Activated CD4-positive, alpha-beta memory T cell treated with anti-CD3 and anti-CD28 coated beads for 36 hours (primary cell): ENCODE results near the gene ARHGEF18. TPM values are rescaled to one million over a fixed set of nuclear protein-coding genes. Genes with fewer than 3 reads are reported as not detected.

Experiments
- CTCF ChIA-PET: fragments of 350-600 bp; sonication (Branson Sonifier 250); formaldehyde crosslinking; loops from one replicate; lab custom pipeline; 2021; ENCODE audit warnings: antibody characterized with exemption, inconsistent platforms; lab: Charles Lee
- POLR2A ChIA-PET: fragments of 350-600 bp; sonication (Branson Sonifier 250); formaldehyde crosslinking; loops from one replicate; lab custom pipeline; 2021; ENCODE audit warnings: antibody characterized with exemption; lab: Charles Lee
- DNase-seq: peaks from one replicate; pipeline ENCODE4 v3.0.0-alpha.2; 2020
- H3K27ac Mint-ChIP-seq: one replicate; pipeline ENCODE4 v1.8.0; 2021; ENCODE audit warnings: mixed read lengths
- H3K27me3 Mint-ChIP-seq: one replicate; pipeline ENCODE4 v1.8.0; 2021; ENCODE audit warnings: mixed read lengths
- H3K36me3 Mint-ChIP-seq: one replicate; pipeline ENCODE4 v1.8.0; 2021; ENCODE audit warnings: mixed read lengths
- H3K4me1 Mint-ChIP-seq: one replicate; pipeline ENCODE4 v1.8.0; 2021; ENCODE audit warnings: low read depth, mixed read lengths
- H3K4me3 Mint-ChIP-seq: one replicate; pipeline ENCODE4 v1.8.0; 2021; ENCODE audit warnings: mild to moderate bottlenecking, mixed read lengths
- H3K9me3 Mint-ChIP-seq: one replicate; pipeline ENCODE4 v1.8.0; 2021; ENCODE audit warnings: mixed read lengths
- intact Hi-C: fragments of 100-400 bp; cut with micrococcal nuclease; formaldehyde crosslinking; loops from one replicate; pipeline ENCODE4 v1.15.1; 2023
- total RNA-seq, 2 experiments: library from RNA; stranded (reverse); gene quantifications; one replicate each; pipeline ENCODE4 v1.2.3, GENCODE V29; 2021

The ARHGEF18 gene
- total RNA-seq, 2 experiments from 2014 or later = 36.9 to 37.1 TPM

DNA sequence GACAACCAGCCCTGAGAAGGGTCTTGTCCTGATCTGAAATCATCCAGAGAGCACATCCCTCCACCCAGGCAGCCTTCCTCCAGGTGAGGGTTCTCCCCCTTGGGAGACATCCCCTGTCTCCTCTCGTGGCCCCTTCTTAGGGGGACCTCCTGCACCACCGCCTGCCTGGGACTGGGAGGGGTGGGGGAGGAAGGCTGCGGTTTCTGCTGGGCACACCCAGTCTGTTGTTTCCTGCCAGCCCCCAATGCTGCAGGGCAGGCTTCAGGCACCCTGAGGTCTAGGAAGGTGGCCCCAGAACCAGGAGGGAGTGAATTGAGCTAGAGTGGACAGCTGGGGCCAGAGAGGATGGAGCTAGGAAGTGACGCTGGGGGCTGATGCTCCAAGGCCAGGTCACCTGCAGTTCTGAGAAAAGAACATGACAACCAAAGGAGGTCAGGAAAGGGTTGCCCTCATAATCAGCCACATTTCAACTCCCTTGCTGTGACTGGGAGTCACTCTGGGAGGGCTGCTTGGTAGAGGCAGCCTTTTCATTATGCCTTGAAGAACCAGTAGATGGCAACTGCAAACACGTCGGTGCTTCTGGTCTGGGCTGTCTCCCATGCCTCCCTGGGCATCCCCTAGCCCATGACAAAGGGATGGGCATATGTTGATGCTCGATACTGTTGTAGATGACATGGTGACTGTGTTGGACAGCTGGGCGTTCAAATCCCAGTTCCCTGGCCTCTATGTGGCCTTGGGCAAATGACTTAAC, 1.4 kb downstream of the ARHGEF18 start:
- intact Hi-C loops = loop anchor here (5.0 to 10.0 kb wide), 2 partner anchors 153 to 335 kb away; no protein-coding TSS in a partner anchor
- peak overlapping the region; percentile 94 for H3K27ac Mint-ChIP-seq
- H3K9me3 Mint-ChIP-seq = peaks cover 18% of the 10 kb centered on the region
- ChIA-PET CTCF (interaction anchor here (1.3 to 2.9 kb wide), 5 partner anchors 9 to 331 kb away, joined by 4 to 17 read pairs (median 7); partner anchors contain the start of gene TRAPPC5), POLR2A (interaction anchor here (0.6 to 1.4 kb wide), 3 partner anchors 11 to 1664 kb away, joined by 3 read pairs; no protein-coding TSS in a partner anchor)
- peak overlapping the region; percentile 79 for H3K4me3 Mint-ChIP-seq
- peak; percentile 30 for DNase-seq
- peaks cover 54% of the 10 kb centered on the region for H3K4me1 Mint-ChIP-seq
- no peaks in the 10 kb centered on the region for H3K27me3 Mint-ChIP-seq
- H3K36me3 Mint-ChIP-seq = peaks cover 14% of the 10 kb centered on the region

DNA sequence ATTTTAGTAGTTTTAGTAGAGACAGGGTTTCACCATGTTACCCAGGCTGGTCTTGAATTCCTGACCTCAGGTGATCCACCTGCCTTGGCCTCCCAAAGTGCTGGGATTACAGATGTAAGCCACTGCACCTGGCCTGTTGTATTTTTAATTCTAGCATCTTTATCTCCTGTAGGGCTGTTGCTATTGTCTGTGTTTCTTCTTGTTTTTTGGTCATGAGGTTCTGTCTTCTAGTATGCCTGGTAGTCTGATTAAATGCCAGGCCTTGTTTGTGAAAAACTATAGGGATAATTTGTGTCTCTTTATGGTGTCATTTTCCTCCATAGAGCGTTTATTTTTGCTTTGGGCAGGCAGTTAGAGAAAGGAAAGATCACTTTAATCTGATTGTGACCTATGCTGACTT, 3.1 kb downstream of the ARHGEF18 start:
- H3K9me3 Mint-ChIP-seq = peaks cover 18% of the 10 kb centered on the region
- H3K36me3 Mint-ChIP-seq = peaks cover 16% of the 10 kb centered on the region
- H3K4me3 Mint-ChIP-seq = no peak overlapping the region
- H3K27ac Mint-ChIP-seq = no peak overlapping the region
- ChIA-PET CTCF (interaction anchor here (0.7 to 1.0 kb wide), 2 partner anchors 43 to 329 kb away, joined by 3 to 4 read pairs; partner anchors contain the start of gene TRAPPC5), POLR2A (no interaction called here)
- DNase-seq = no peak
- H3K27me3 Mint-ChIP-seq = no peaks in the 10 kb centered on the region
- intact Hi-C loops = no loop called here
- H3K4me1 Mint-ChIP-seq = peaks cover 43% of the 10 kb centered on the region

DNA sequence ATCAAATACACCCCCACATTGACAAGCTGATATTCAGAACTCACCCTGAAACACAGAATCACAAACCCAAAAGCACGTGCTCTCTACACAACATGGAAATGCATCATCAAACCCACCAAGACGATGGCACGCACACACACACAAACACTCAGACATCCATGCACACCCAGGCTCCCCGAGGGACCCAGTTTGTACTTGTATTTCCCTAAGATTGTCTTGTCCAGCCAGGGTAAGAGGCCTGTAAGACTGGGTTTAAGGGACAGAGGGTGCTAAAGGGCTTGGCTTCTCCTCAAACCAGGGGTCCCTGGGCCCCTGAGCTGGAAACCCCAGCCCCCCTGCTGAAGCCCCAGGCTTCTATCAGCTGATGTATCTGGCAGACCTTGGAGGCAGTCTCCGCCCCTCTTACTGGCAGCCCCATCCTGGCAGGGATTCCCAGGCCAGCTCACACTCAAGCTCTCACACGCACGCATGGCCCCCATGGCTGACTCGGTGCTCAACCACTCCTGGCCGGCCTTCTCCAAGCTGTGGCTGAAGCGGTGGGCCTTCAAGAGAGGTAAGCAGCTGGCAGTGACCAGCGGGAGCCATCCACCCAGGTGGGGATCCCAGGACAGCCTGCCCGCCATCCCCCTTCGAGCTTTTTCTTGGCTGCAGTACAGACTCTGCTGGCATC, 6.5 kb downstream of the ARHGEF18 start:
- H3K9me3 Mint-ChIP-seq = peaks cover 15% of the 10 kb centered on the region
- H3K27ac Mint-ChIP-seq = no peak overlapping the region
- POLR2A ChIA-PET = interaction anchor here (1.2 kb wide), 1 partner anchor 40 kb away, joined by 3 read pairs; no protein-coding TSS in a partner anchor
- peaks cover 17% of the 10 kb centered on the region for H3K36me3 Mint-ChIP-seq
- intact Hi-C loops = no loop called here
- peaks cover 35% of the 10 kb centered on the region for H3K4me1 Mint-ChIP-seq
- no peak overlapping the region for H3K4me3 Mint-ChIP-seq
- DNase-seq = no peak
- no peaks in the 10 kb centered on the region for H3K27me3 Mint-ChIP-seq
- CTCF ChIA-PET = interaction anchor here (0.6 to 4.0 kb wide), 25 partner anchors 9 to 326 kb away, joined by 3 to 41 read pairs (median 6); partner anchors contain the start of genes MCOLN1, TRAPPC5 and ZNF557

DNA sequence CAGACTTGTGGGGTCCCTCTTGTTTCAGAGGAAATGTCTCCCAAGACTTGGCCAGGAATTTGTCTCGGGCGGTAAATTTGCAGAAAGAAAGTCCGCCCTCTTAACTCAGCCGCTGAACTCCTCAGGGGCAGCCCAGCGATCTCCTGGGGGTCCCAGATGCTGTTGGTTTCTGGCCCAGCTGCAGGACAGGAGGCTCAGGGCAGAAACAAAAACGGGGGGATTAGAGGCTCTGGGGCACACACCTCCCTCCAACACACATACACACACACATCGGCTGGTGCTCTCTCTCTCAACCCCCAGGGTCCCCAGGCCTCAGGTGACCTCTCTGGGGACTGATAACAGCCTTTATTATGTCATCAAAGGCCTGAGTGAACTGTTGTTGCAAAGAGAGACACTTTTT, 7.1 kb downstream of the ARHGEF18 start:
- Mint-ChIP-seq H3K9me3 (peaks cover 13% of the 10 kb centered on the region), H3K27ac (no peak overlapping the region), H3K36me3 (peaks cover 14% of the 10 kb centered on the region), H3K4me3 (no peak overlapping the region), H3K4me1 (peaks cover 37% of the 10 kb centered on the region), H3K27me3 (no peaks in the 10 kb centered on the region)
- no peak for DNase-seq
- intact Hi-C loops = no loop called here
- CTCF ChIA-PET = interaction anchor here (0.8 to 4.0 kb wide), 12 partner anchors 9 to 325 kb away, joined by 3 to 41 read pairs (median 6); partner anchors contain the start of gene TRAPPC5
- POLR2A ChIA-PET = no interaction called here

DNA sequence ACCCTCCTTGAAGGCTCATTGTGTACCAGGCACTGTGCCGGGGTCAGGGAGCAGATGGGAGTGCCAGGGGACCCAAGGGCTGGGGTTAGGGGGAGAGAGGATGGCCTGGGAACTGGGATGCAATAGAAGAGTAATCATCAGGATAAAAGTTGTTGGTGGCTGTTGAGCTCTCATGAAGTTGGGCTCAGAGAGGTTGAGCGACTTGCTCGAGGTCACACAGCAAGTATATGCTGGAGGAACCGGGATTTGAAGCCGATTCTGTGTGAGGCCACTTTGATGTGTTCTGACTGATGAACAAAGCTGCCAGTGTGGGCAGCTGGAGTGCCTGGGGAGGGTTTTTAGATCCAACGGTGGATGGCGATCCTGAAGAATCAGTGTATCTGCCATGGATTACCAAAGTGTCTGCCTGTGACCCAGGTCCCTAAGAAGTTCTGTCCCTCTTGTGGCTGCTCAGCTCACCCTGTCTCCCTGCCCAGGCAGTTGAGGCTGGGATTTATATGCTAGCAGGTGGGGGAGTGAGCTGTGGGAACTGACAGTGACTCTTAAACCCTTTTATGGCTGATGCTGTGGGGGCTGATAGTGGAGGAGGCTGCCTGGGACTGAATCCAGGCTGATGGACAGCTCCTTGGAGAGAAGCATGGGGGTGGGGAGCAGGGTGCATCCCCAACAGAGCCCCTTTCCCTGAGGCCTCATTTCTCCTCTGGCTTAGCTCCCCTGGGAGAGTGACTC, 8.3 kb downstream of the ARHGEF18 start:
- intact Hi-C loops = no loop called here
- DNase-seq = no peak
- Mint-ChIP-seq H3K4me3 (no peak overlapping the region), H3K36me3 (peaks cover 11% of the 10 kb centered on the region), H3K4me1 (peaks cover 35% of the 10 kb centered on the region), H3K27me3 (no peaks in the 10 kb centered on the region), H3K27ac (no peak overlapping the region), H3K9me3 (peaks cover 2% of the 10 kb centered on the region)
- ChIA-PET POLR2A (no interaction called here), CTCF (interaction anchor here (0.7 to 3.5 kb wide), 7 partner anchors 10 to 208 kb away, joined by 3 to 41 read pairs (median 4); no protein-coding TSS in a partner anchor)

DNA sequence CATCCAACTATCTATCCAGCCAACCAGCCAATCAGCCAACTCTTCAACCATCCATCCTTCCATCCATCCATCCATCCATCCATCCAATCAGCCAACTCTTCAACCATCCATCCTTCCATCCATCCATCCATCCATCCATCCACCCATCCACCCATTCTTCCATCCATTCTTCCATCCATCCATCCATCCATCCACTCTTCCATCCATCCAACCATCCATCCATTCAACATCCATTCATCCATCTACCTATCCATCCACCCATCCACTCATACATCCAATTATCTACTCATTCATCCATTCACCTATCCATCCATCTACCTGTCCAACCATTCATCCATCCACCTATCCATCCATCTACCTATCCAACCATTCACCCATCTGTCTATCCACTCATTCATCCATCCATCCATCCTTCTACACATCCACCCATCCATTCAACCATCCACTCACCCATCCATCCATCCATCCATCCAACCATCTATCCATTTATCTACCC, 9.4 kb downstream of the ARHGEF18 start:
- CTCF ChIA-PET = interaction anchor here (0.6 to 1.4 kb wide), 2 partner anchors 9 to 10 kb away, joined by 3 read pairs; no protein-coding TSS in a partner anchor

DNA sequence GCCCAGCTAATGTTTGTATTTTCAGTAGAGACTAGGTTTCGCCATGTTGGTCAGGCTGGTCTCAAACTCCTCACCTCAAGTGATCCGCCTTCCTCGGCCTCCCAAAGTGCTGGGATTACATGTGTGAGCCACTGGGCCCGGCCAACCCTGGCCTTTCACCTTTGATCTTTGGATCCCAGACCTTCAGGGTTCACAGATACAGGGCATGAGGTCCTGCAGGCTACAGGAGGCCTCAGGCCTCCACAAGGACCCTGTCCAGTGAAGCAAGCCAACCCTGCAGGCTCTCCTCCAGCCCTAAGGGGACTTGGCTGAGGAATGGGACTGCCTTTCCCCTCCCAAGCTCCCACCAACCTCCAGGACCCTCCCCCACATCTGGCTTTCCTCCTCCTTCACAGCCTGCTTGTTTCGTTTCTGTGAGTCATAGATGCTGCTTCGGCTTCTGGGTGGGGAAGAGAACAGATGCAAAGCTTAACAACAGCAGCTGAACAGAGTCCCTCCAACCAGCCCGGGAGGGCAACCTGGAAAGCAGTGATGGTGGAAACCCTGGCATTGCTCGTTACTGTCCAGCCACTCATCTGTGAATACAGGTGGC, 11.8 kb downstream of the ARHGEF18 start:
- ChIA-PET POLR2A (interaction anchor here (0.6 to 0.7 kb wide), 2 partner anchors 11 to 124 kb away, joined by 3 to 5 read pairs; no protein-coding TSS in a partner anchor), CTCF (interaction anchor here (0.7 to 2.5 kb wide), 3 partner anchors 19 to 208 kb away, joined by 3 to 12 read pairs (median 4); no protein-coding TSS in a partner anchor)
- intact Hi-C loops = loop anchor here (10.0 kb wide), 1 partner anchor 444 kb away; no protein-coding TSS in a partner anchor
- H3K4me3 Mint-ChIP-seq = no peak overlapping the region
- peaks cover 8% of the 10 kb centered on the region for H3K36me3 Mint-ChIP-seq
- DNase-seq = no peak
- no peaks in the 10 kb centered on the region for H3K27me3 Mint-ChIP-seq
- no peaks in the 10 kb centered on the region for H3K9me3 Mint-ChIP-seq
- H3K27ac Mint-ChIP-seq = no peak overlapping the region
- peaks cover 30% of the 10 kb centered on the region for H3K4me1 Mint-ChIP-seq

More for the DNA sequence above, 9.4 kb downstream of the ARHGEF18 start:
- POLR2A ChIA-PET = no interaction called here
- Mint-ChIP-seq H3K4me1 (peaks cover 37% of the 10 kb centered on the region), H3K27ac (no peak overlapping the region), H3K27me3 (no peaks in the 10 kb centered on the region), H3K4me3 (no peak overlapping the region), H3K9me3 (no peaks in the 10 kb centered on the region), H3K36me3 (peaks cover 9% of the 10 kb centered on the region)
- no peak for DNase-seq
- intact Hi-C loops = no loop called here

DNA sequence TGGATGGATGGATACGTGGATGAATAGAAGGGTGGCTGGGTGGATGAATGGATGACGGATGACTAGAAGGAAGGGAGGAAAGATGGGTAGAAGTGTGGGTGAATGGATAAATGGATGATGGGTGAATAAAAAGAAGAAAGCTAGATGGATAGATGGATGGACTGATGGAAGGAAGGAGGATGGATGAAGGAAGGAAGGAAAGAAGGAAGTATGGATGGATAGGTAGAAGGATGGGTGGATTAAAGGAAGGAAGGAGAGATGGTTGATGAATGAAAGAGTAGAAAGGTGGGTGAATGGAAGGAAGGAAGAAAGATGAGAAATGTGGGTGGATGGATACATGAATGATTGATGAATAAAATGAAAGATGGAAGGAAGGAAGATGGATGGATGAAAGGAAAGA, 14.5 kb downstream of the ARHGEF18 start:
- intact Hi-C loops = loop anchor here (10.0 kb wide), 1 partner anchor 442 kb away; no protein-coding TSS in a partner anchor
- ChIA-PET CTCF (no interaction called here), POLR2A (no interaction called here)
- no peak for DNase-seq
- H3K27ac Mint-ChIP-seq = peak overlapping the region; percentile 26
- H3K36me3 Mint-ChIP-seq = peaks cover 8% of the 10 kb centered on the region
- no peaks in the 10 kb centered on the region for H3K27me3 Mint-ChIP-seq
- no peak overlapping the region for H3K4me3 Mint-ChIP-seq
- H3K9me3 Mint-ChIP-seq = no peaks in the 10 kb centered on the region
- H3K4me1 Mint-ChIP-seq = peaks cover 15% of the 10 kb centered on the region

DNA sequence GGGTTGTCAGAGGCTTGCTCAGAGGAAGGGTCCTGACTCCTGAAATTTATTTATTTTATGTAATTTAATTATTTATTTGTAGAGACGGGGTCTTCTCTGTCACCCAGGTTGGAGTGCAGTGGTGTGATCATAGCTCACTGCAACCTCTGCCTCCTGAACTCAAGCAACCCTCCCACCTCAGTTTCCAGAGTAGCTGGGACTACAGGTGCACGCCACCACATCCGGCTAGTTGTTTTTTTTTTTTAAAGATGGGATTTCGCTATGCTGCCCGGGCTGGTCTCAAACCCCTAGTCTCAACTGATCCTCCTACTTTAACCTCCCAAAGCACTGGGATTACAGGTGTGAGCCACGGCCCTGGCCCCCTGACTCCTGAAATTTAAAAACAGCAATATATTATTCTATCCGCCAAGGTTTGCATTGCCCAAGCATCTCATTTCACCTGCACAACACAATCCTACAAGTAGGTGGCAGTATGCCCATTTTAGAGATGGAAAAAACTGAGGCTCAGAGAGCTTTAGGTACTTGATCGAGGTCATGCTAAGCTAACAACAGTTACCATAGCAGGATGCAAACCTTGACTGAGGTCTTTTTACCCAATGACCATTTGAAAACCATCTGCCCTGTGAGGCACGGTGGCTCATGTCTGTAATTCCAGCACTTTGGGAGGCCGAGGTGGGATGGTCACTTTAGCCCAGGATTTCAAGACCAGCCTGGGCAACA, 18.1 kb downstream of the ARHGEF18 start:
- ChIA-PET CTCF (interaction anchor here (0.6 to 2.9 kb wide), 28 partner anchors 8 to 554 kb away, joined by 3 to 34 read pairs (median 4); partner anchors contain the start of genes ARHGEF18, SNAPC2 and TRAPPC5), POLR2A (interaction anchor here (0.5 to 1.0 kb wide), 2 partner anchors 14 to 157 kb away, joined by 3 to 4 read pairs; no protein-coding TSS in a partner anchor)
- Mint-ChIP-seq H3K27ac (peak overlapping the region; percentile 13), H3K9me3 (no peaks in the 10 kb centered on the region), H3K4me1 (peaks cover 6% of the 10 kb centered on the region), H3K27me3 (no peaks in the 10 kb centered on the region), H3K36me3 (peaks cover 15% of the 10 kb centered on the region), H3K4me3 (no peak overlapping the region)
- intact Hi-C loops = loop anchor here (2.0 to 10.0 kb wide), 2 partner anchors 14 to 438 kb away; no protein-coding TSS in a partner anchor
- DNase-seq = peak; percentile 35

DNA sequence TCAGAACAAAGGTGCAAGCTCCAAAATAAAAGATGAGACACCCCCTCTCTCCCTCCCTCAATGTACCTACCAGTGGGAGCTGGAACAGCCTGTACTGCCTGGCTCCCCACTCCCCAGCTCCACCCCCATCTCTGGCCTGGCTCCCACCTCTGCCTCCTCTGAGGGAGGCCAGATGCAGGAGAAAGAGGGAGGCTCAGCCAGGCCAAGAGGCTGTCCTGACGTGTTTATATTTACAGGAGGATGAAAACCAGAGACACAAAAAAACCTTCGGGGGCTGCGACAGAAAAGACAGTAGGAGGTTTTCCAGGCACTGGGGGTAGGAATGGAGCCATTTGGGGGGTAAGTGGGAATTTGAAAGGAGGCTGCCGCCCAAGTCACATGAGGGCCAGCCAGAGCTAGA, 19.7 kb downstream of the ARHGEF18 start:
- peaks cover 1% of the 10 kb centered on the region for H3K4me1 Mint-ChIP-seq
- no peak overlapping the region for H3K27ac Mint-ChIP-seq
- H3K36me3 Mint-ChIP-seq = peaks cover 15% of the 10 kb centered on the region
- CTCF ChIA-PET = interaction anchor here (0.6 to 1.8 kb wide), 4 partner anchors 11 to 431 kb away, joined by 3 to 6 read pairs (median 3); no protein-coding TSS in a partner anchor
- H3K9me3 Mint-ChIP-seq = no peaks in the 10 kb centered on the region
- intact Hi-C loops = loop anchor here (10.0 kb wide), 1 partner anchor 436 kb away; no protein-coding TSS in a partner anchor
- no peak overlapping the region for H3K4me3 Mint-ChIP-seq
- H3K27me3 Mint-ChIP-seq = no peaks in the 10 kb centered on the region
- DNase-seq = no peak
- POLR2A ChIA-PET = no interaction called here
